ENCODE data around the gene CDKN2B-AS1.

Gene CDKN2B-AS1

DNA sequence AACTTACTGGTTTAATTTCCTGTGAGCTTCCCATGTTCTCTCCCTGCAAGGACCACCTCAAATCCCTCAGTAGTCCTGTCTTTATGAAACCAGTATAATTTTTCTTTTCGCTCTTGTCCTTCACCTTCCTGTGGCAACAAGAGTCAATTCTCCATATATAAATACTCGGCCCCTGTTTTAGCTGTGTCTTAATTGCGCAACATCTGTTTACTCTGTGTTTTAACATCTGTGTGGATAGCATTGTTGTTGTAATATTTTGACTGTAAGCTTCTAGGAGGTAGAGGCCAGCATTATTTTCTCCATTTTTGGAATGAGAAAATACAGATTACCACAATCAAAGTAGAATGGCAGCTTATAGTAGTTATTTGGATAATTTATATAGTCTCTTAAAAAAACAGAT is 44.7 kb downstream of the CDKN2B-AS1 start:
- TF ChIP-seq, protein P1, sequence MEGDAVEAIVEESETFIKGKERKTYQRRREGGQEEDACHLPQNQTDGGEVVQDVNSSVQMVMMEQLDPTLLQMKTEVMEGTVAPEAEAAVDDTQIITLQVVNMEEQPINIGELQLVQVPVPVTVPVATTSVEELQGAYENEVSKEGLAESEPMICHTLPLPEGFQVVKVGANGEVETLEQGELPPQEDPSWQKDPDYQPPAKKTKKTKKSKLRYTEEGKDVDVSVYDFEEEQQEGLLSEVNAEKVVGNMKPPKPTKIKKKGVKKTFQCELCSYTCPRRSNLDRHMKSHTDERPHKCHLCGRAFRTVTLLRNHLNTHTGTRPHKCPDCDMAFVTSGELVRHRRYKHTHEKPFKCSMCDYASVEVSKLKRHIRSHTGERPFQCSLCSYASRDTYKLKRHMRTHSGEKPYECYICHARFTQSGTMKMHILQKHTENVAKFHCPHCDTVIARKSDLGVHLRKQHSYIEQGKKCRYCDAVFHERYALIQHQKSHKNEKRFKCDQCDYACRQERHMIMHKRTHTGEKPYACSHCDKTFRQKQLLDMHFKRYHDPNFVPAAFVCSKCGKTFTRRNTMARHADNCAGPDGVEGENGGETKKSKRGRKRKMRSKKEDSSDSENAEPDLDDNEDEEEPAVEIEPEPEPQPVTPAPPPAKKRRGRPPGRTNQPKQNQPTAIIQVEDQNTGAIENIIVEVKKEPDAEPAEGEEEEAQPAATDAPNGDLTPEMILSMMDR (IDR thresholded peaks at IDR 0.05; ENCODE audit: insufficient read depth, low read length, poor library complexity, severe bottlenecking) = no peak
- Histone ChIP-seq H3K36me3 (ENCODE audit: control insufficient read depth, insufficient read depth, low read length) (no peaks in the 10 kb centered on the region), H3K4me3 (replicated peaks; ENCODE audit: low read depth, low read length) (no peak overlapping the region), H3K27me3 (replicated peaks; ENCODE audit: control insufficient read depth, insufficient read depth, low read length) (no peaks in the 10 kb centered on the region)
- no peak for DNase-seq (ENCODE audit: extremely low read depth, insufficient read length)

- no peaks in the 10 kb centered on the region for H3K36me3 ChIP-seq (ENCODE audit: control insufficient read depth, insufficient read depth, low read length)
- no peaks in the 10 kb centered on the region for H3K27me3 ChIP-seq (replicated peaks; ENCODE audit: control insufficient read depth, insufficient read depth, low read length)
- no peak overlapping the region for H3K4me3 ChIP-seq (replicated peaks; ENCODE audit: low read depth, low read length)
- no peak for DNase-seq (ENCODE audit: extremely low read depth, insufficient read length)
- TF ChIP-seq, protein P1 (IDR thresholded peaks at IDR 0.05; ENCODE audit: insufficient read depth, low read length, poor library complexity, severe bottlenecking) = no peak
Measured at GRCh38 chr9:22040760-22041159, 46.2 kb downstream of the CDKN2B-AS1 start.

DNA sequence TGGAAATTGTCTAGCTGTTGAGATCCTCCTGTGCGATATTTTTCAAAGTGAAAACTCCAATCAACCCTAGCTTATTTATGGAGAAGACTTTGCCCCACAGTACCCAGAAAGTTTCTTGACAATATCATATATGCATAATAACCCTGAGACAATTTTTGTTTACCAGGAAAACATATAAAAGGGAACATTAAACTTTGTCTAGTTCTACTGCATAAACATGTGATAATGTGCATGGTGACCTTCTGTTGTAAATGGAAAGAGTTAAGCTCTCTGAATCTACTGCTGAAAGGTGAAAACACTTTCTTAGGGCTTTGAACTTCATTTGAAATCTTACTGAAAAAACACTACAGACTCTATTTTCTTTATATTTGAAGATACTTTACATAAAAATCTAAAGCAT is 46.8 kb downstream of the CDKN2B-AS1 start:
- no peaks in the 10 kb centered on the region for H3K27me3 ChIP-seq (replicated peaks; ENCODE audit: control insufficient read depth, insufficient read depth, low read length)
- no peaks in the 10 kb centered on the region for H3K36me3 ChIP-seq (ENCODE audit: control insufficient read depth, insufficient read depth, low read length)
- H3K4me3 ChIP-seq (replicated peaks; ENCODE audit: low read depth, low read length) = no peak overlapping the region
- TF ChIP-seq, protein P1 (IDR thresholded peaks at IDR 0.05; ENCODE audit: insufficient read depth, low read length, poor library complexity, severe bottlenecking) = no peak
- no peak for DNase-seq (ENCODE audit: extremely low read depth, insufficient read length)

GRCh38 chr9:22041775-22042174 is 47.2 kb downstream of the CDKN2B-AS1 start:
- H3K36me3 ChIP-seq (ENCODE audit: control insufficient read depth, insufficient read depth, low read length) = no peaks in the 10 kb centered on the region
- H3K4me3 ChIP-seq (replicated peaks; ENCODE audit: low read depth, low read length) = no peak overlapping the region
- no peak for DNase-seq (ENCODE audit: extremely low read depth, insufficient read length)
- TF ChIP-seq, protein P1 (IDR thresholded peaks at IDR 0.05; ENCODE audit: insufficient read depth, low read length, poor library complexity, severe bottlenecking) = no peak
- no peaks in the 10 kb centered on the region for H3K27me3 ChIP-seq (replicated peaks; ENCODE audit: control insufficient read depth, insufficient read depth, low read length)

DNA sequence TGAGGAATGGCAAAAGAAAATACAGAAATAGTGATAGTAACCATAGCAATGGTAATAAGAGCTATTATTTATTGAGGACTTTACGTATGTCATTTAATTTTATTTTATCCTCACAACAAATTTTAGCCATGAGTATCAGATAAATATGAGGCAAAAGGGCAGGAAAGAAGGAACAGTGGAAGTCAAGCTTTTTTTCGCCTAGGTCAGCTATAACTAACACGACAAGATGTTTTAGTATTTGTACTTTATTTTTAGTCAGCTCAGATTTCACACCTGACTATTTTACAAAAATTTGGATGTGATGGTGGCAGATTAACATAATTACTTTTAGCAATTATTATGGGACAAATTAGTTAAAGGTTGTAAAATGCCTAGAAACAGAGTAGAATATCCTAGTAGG is 49.3 kb downstream of the CDKN2B-AS1 start:
- no peaks in the 10 kb centered on the region for H3K36me3 ChIP-seq (ENCODE audit: control insufficient read depth, insufficient read depth, low read length)
- no peaks in the 10 kb centered on the region for H3K27me3 ChIP-seq (replicated peaks; ENCODE audit: control insufficient read depth, insufficient read depth, low read length)
- no peak for DNase-seq (ENCODE audit: extremely low read depth, insufficient read length)
- H3K4me3 ChIP-seq (replicated peaks; ENCODE audit: low read depth, low read length) = no peak overlapping the region
- TF ChIP-seq, protein P1 (IDR thresholded peaks at IDR 0.05; ENCODE audit: insufficient read depth, low read length, poor library complexity, severe bottlenecking) = no peak

DNA sequence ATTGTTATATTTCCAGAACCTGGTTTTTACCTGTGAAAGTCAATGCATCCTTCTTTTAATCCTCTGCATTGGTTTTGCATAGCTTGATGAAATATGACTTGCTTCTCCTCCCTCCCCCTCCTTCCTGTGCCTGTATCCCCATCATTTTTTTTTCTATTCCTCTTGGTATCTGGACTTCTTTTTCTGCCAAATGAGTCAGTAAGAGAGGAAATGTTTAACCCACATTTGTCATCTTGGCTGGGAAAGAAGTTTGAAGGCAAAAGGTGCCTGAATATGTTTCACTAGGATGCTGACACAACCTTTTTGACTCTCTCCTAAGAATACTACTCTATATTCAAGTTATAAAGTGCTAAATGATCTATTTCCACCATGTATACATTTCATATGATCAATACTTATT is 50.0 kb downstream of the CDKN2B-AS1 start:
- no peak for DNase-seq (ENCODE audit: extremely low read depth, insufficient read length)
- H3K4me3 ChIP-seq (replicated peaks; ENCODE audit: low read depth, low read length) = no peak overlapping the region
- no peaks in the 10 kb centered on the region for H3K36me3 ChIP-seq (ENCODE audit: control insufficient read depth, insufficient read depth, low read length)
- no peaks in the 10 kb centered on the region for H3K27me3 ChIP-seq (replicated peaks; ENCODE audit: control insufficient read depth, insufficient read depth, low read length)
- TF ChIP-seq, protein P1 (IDR thresholded peaks at IDR 0.05; ENCODE audit: insufficient read depth, low read length, poor library complexity, severe bottlenecking) = no peak
